GM12801 (cell line): ENCODE data around the gene SLC35E3.

ENCODE experiments used
- CTCF ChIP-seq: IDR thresholded peaks from one replicate; pipeline ENCODE4 v1.5.1; 2011; ENCODE audit warnings: control low read depth; ENCODE audit not compliant: insufficient read length; ENCODE audit errors: extremely low read depth

The SLC35E3 gene

DNA sequence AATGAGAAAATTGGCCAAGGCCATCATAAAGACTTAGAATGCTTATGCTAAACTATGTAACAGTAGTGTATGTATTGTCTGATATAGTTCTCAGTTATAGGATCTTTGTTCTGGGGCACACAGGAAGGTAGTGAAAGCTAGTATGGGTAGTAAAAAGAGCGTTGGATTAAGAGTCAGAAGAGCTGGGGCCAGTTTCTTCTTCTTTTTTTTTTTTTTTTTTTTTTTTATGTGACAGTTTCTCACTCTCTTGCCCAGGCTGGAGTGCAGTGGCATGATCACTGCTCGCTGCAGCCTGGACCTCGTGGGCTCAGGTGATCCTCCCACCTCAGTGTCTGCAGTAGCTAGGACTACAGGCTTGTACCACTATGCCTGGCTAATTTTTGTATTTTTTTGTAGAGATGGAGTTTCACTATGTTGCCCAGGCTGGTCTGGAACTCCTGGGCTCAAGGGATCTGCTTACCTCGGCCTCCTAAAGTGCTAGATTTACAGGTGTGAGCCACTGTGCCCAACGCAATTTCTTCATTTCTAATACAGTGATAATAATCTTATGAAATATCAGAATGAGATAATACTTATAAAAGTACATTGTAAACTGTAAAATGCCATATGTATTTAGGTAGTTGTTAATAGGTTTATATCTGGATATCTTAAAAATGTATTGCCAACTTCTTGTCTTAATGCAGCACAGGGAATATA is 69.4 kb downstream of the SLC35E3 start:
- TF ChIP-seq CTCF: no peak

DNA sequence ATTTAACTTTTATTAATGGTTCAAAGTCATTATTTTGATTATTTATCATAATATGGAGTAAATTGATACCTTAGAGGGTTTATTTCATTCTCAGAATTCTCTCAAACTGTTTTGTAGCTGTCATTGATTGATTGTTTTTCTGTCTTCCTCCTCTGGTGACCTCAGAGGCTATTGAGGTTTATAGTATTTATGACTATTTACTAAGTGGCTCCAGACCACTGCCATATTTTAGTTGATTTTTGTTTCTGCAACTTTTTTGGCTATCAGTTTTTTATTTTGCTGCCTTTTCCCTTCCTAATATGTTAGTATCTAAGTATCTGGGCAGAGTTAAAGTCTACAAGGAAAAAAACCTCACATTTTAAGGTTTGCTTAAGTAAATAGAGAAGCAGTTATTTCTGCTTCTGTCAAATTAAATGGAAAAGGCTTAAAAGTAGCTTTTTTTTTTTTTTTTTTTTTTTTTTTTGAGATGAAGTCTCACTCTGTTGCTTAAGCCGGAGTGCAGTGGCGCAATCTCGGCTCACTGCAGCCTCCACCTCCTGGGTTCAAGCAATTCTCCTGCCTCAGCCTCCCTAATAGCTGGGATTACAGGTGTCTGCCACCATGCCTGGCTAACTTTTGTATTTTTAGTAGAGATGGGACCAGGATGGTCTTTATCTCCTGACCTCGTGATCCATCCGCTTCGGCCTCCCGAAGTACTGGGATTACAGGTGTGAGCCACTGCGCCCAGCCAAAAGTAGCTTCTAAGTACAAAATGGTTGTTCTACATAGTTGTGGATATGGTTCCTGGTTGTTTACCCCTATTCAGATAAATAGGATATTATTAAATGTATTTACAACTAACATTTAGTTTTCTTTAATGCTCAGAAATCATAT is 70.2 kb downstream of the SLC35E3 start:
- no peak for TF ChIP-seq CTCF

GRCh38 chr12:68821357-68822188 is 75.6 kb downstream of the SLC35E3 start:
- no peak for TF ChIP-seq CTCF

DNA sequence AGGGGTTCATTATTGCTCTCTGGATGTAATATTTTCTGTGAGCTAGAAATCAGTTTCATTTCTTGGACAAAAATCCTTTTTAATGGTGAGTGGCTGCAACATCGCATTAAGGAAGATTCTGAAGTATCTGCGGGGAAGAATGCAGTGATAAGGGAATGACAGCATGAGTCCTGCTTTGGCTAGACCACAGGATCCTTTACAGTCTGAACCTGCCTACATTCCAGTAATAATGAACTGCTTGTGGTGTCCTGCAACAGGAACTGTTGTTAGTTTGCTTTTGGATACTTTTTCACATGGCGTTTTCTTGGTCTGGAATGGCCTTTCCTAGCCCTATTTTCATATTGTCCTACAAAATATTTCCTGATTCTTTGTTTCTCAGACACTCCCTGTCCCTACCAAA is 77.7 kb downstream of the SLC35E3 start:
- TF ChIP-seq CTCF: no peak

DNA sequence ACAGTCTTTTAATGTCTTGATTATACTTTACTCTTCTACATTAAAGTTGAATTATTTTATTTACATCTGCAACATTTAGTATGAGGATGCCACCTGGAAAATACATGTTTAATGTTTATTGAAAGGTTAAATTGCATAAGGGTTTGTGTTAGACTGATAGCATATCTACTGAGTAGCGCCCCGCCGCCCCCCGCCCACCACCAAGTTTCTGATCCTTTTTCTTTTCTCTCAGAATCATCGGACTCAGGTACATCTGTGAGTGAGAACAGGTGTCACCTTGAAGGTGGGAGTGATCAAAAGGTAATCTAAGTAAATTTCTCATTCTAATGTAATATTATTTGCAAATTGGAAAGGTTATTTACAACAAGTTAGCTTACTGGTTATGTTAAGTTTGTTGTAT is 78.2 kb downstream of the SLC35E3 start:
- TF ChIP-seq CTCF: no peak

GRCh38 chr12:68824597-68825250 is 78.7 kb downstream of the SLC35E3 start:
- TF ChIP-seq CTCF: no peak
